KMS-11 (cell line): Measurements from ENCODE around the gene MBD3L3.

Experiments used
- H2AFZ ChIP-seq: fragments of 200-600 bp; sonication (generic); 2 replicates; pipeline ENCODE4 v1.6.1; 2016; ENCODE audit warnings: antibody characterized with exemption, mixed run types, low read depth
- H3K27ac ChIP-seq: fragments of 200-600 bp; sonication (generic); 2 replicates; pipeline ENCODE4 v1.6.1; 2016; ENCODE audit warnings: mild to moderate bottlenecking, mixed run types
- H3K27me3 ChIP-seq: fragments of 200-600 bp; sonication (generic); 2 replicates; pipeline ENCODE4 v1.6.1; 2017; ENCODE audit warnings: mild to moderate bottlenecking, low read depth, mixed run types, moderate library complexity; ENCODE audit not compliant: insufficient read depth
- H3K36me3 ChIP-seq: fragments of 200-600 bp; sonication (generic); 2 replicates; pipeline ENCODE4 v1.6.1; 2017; ENCODE audit warnings: mild to moderate bottlenecking, mixed run types; ENCODE audit not compliant: insufficient read depth
- H3K4me1 ChIP-seq: fragments of 200-600 bp; sonication (generic); 2 replicates; pipeline ENCODE4 v1.6.1; 2016; ENCODE audit warnings: mild to moderate bottlenecking, low read depth, mixed run types; ENCODE audit not compliant: poor library complexity, severe bottlenecking
- H3K4me2 ChIP-seq: fragments of 200-600 bp; sonication (generic); 2 replicates; pipeline ENCODE4 v1.7.0; 2016; ENCODE audit warnings: mild to moderate bottlenecking, mixed run types
- H3K4me3 ChIP-seq: fragments of 200-600 bp; sonication (generic); IDR thresholded peaks from 2 replicates; pipeline ENCODE4 v1.6.1; 2017; ENCODE audit warnings: low read depth, low read length, mixed read lengths; ENCODE audit not compliant: insufficient read depth
- H3K79me2 ChIP-seq: fragments of 200-600 bp; sonication (generic); 2 replicates; pipeline ENCODE4 v1.6.1; 2016; ENCODE audit warnings: low read depth, mixed run types; ENCODE audit not compliant: insufficient read depth
- H3K9ac ChIP-seq: fragments of 200-600 bp; sonication (generic); 2 replicates; pipeline ENCODE4 v1.6.1; 2016; ENCODE audit warnings: mild to moderate bottlenecking, mixed run types
- H4K20me1 ChIP-seq: fragments of 200-600 bp; sonication (generic); 2 replicates; pipeline ENCODE4 v1.6.1; 2016; ENCODE audit warnings: mild to moderate bottlenecking, mixed run types; ENCODE audit not compliant: insufficient read depth
- TF ChIP-seq, protein P1 (sequence below): fragments of 200-600 bp; sonication (generic); conservative IDR thresholded peaks from 2 replicates; pipeline ENCODE4 v1.6.1; 2017; ENCODE audit warnings: low read depth, mild to moderate bottlenecking, antibody characterized with exemption, low read length, moderate library complexity, mixed read lengths

Gene MBD3L3

DNA sequence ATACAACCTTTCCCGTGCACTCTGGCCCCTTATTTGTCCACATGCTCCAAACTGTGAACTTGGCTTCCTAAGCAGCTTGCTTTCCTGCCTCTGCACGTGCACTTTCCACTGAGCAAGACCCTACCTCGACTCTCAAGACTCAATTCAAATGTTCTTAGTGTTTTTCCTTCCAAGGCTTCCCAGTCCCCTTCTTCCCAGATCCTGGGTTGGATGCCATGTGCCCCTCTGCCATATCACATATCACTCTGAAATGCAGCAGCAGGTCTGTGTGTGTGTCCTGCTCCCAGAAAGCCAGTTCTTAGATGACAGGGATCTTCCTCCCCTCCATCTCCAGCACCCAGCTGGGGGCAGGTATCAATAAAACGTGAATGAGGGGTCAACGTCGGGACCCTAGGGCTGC is 14.1 kb upstream of the MBD3L3 start:
- H3K4me3 ChIP-seq: no peak overlapping the region
- TF ChIP-seq, protein P1, sequence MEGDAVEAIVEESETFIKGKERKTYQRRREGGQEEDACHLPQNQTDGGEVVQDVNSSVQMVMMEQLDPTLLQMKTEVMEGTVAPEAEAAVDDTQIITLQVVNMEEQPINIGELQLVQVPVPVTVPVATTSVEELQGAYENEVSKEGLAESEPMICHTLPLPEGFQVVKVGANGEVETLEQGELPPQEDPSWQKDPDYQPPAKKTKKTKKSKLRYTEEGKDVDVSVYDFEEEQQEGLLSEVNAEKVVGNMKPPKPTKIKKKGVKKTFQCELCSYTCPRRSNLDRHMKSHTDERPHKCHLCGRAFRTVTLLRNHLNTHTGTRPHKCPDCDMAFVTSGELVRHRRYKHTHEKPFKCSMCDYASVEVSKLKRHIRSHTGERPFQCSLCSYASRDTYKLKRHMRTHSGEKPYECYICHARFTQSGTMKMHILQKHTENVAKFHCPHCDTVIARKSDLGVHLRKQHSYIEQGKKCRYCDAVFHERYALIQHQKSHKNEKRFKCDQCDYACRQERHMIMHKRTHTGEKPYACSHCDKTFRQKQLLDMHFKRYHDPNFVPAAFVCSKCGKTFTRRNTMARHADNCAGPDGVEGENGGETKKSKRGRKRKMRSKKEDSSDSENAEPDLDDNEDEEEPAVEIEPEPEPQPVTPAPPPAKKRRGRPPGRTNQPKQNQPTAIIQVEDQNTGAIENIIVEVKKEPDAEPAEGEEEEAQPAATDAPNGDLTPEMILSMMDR: no peak
- no peaks in the 10 kb centered on the region for H4K20me1 ChIP-seq
- peaks cover 10% of the 10 kb centered on the region for H3K4me1 ChIP-seq
- H2AFZ ChIP-seq: no peak overlapping the region
- H3K36me3 ChIP-seq: peaks cover 8% of the 10 kb centered on the region; the same call in 1 of the 2 replicates
- H3K9ac ChIP-seq: no peak overlapping the region
- no peak overlapping the region for H3K4me2 ChIP-seq
- H3K27me3 ChIP-seq: no peaks in the 10 kb centered on the region
- H3K79me2 ChIP-seq: peaks cover 21% of the 10 kb centered on the region
- no peak overlapping the region for H3K27ac ChIP-seq

- H3K79me2 ChIP-seq: peaks cover 21% of the 10 kb centered on the region
- peak overlapping the region; percentile 98 for H3K4me2 ChIP-seq
- H3K36me3 ChIP-seq: peaks cover 5% of the 10 kb centered on the region; the same call in 1 of the 2 replicates
- no peak overlapping the region for H3K4me3 ChIP-seq
- peak overlapping the region; percentile 56; the same call in 1 of the 2 replicates for H3K9ac ChIP-seq
- TF ChIP-seq, protein P1: no peak
- H3K4me1 ChIP-seq: peaks cover 10% of the 10 kb centered on the region
- H3K27ac ChIP-seq: peak overlapping the region; percentile 58
- H3K27me3 ChIP-seq: no peaks in the 10 kb centered on the region
- peak overlapping the region; percentile 96 for H2AFZ ChIP-seq
- H4K20me1 ChIP-seq: no peaks in the 10 kb centered on the region
Observed at GRCh38 chr19:7069904-7070226, 11.4 kb upstream of the MBD3L3 start.

- Histone ChIP-seq H3K4me3 (no peak within 1 kb of the TSS), H3K27ac (peak within 1 kb of the TSS; percentile 58)
Observed at GRCh38 chr19:7069042-7069903, 10.8 kb upstream of the MBD3L3 start, which contains the start of gene ZNF557. Gene ZNF557 (plus strand): TSS chr19:7069703. CDS start chr19:7075075, 5,372 bp downstream.

DNA sequence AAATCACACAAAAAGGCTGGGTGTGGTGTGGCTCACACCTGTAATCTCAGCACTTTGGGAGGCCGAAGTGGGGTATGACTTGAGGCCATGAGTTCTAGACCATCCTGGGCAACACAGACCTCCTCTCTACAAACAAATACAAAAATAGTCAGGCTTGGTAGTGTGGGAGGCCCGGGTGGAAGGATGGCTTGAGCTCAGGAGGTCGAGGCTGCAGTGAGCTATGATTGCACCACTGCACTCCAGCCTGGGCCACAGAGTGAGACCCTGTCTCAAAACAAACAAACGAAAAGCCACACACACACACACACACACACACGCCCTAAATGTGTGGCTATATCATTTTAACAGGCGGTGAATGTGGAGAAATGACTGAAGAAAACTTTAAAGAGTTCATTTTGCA is 10.1 kb upstream of the MBD3L3 start:
- H3K4me3 ChIP-seq: no peak overlapping the region

More at GRCh38 chr19:7069042-7069903, 10.8 kb upstream of the MBD3L3 start, which contains the start of gene ZNF557:
- peak within 1 kb of the TSS; percentile 56; the same call in 1 of the 2 replicates for H3K9ac ChIP-seq
- H4K20me1 ChIP-seq: no peaks in the 10 kb centered on the region
- TF ChIP-seq, protein P1: no peak
- peaks cover 10% of the 10 kb centered on the region for H3K4me1 ChIP-seq
- H2AFZ ChIP-seq: peak within 1 kb of the TSS; percentile 96
- peaks cover 5% of the 10 kb centered on the region; the same call in 1 of the 2 replicates for H3K36me3 ChIP-seq
- peak within 1 kb of the TSS; percentile 98 for H3K4me2 ChIP-seq
- H3K27me3 ChIP-seq: no peaks in the 10 kb centered on the region
- peaks cover 21% of the 10 kb centered on the region for H3K79me2 ChIP-seq

More for the DNA sequence above, 10.1 kb upstream of the MBD3L3 start:
- H3K27me3 ChIP-seq: no peaks in the 10 kb centered on the region
- H3K9ac ChIP-seq: no peak overlapping the region
- no peak overlapping the region for H3K27ac ChIP-seq
- H3K79me2 ChIP-seq: peaks cover 21% of the 10 kb centered on the region
- peak overlapping the region; percentile 71 for H2AFZ ChIP-seq
- H3K4me2 ChIP-seq: peak overlapping the region; percentile 45; the same call in 1 of the 2 replicates
- peaks cover 10% of the 10 kb centered on the region for H3K4me1 ChIP-seq
- H3K36me3 ChIP-seq: peaks cover 5% of the 10 kb centered on the region; the same call in 1 of the 2 replicates
- H4K20me1 ChIP-seq: no peaks in the 10 kb centered on the region
- TF ChIP-seq, protein P1: no peak
